Measurements from ENCODE around the gene EPHA3.

EPHA3 gene

GRCh38 chr3:89234620-89235019 lies 127.2 kb downstream of the EPHA3 start:
- DNase-seq = no peak

- DNase-seq = no peak
Observed at GRCh38 chr3:89238846-89239245, 131.4 kb downstream of the EPHA3 start.

- no peak for DNase-seq
Observed at GRCh38 chr3:89239774-89240173, 132.4 kb downstream of the EPHA3 start.

DNA sequence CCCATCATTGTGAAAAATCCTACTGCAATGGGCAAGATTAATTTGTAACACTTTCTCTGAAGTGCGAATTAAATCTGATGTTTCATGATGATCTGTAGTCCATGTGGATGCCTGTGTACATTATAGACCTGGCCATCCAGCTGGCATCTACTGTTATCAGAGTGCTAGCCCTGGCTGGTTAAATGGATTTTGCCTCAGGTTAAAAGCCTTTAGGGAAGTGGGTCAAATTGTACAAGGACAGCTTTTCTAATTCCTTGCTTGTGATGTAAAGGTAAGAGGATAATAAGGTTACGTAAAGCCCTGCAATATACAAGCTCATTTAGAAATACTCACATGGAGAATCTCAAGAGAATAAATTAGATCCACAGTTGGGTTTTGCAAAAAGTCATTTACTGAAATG lies 138.2 kb downstream of the EPHA3 start:
- DNase-seq = no peak

GRCh38 chr3:89246326-89246725 lies 138.9 kb downstream of the EPHA3 start:
- DNase-seq = no peak

DNA sequence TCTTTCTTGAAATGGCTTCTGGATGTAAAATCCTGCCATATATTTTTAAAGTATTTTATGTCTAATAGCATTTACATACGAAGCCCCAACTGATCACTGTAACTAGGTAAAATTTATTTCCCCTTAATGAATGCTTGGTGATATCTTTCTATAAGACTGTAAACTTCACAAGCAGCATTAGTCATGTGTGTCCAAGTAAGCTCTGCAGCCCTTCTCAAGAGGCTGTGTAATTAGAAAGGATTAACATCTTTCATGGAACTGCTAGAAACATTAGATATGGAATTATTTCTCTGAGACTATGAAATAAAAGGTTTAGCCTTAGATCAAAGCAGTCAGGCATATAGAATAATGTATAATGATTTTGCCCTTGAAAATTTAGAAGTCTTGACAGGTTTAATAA lies 143.3 kb downstream of the EPHA3 start:
- DNase-seq = no peak

GRCh38 chr3:89252016-89252415 lies 144.6 kb downstream of the EPHA3 start:
- no peak for DNase-seq

GRCh38 chr3:89252860-89253259 lies 145.4 kb downstream of the EPHA3 start:
- DNase-seq = no peak

- DNase-seq = no peak
Observed at GRCh38 chr3:89256395-89256794, 149.0 kb downstream of the EPHA3 start.

DNA sequence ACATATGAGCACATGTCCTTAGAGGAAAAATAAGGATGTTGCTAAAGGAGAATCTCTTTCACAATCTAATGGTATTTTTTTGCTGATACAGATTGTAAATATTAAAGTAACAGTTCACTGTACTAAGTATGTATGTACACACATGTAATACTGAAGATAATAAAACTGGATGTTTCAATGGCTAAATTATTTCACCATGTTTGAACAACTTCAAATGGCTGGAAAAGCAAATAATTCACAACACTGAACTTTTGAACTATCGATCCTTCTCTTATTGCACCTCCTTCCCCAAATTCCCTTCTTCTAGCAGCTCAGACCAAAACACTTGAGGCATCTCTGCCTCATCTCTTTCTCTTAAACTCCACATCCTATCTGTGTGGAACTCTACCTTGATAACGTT lies 149.5 kb downstream of the EPHA3 start:
- DNase-seq = no peak

DNA sequence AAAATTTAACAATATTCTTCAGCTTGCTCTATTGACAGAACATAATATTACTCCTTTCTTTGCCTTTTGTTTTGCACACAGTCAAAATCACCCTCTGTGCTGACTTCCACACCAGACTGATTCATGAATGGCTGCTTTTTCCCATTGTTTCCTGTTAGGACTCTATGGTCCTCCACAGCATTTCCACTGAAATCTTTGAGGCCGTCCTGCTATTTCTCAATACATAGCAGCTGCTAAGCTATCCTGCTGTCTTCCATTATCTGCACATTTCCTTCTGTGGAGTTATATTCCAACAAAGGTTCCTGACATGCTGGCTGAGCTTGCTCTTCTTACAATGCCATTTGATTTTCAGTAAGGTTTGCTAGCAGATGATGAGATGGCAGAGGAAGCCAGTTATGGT lies 153.3 kb downstream of the EPHA3 start:
- no peak for DNase-seq

GRCh38 chr3:89261673-89262072 lies 154.3 kb downstream of the EPHA3 start:
- no peak for DNase-seq

DNA sequence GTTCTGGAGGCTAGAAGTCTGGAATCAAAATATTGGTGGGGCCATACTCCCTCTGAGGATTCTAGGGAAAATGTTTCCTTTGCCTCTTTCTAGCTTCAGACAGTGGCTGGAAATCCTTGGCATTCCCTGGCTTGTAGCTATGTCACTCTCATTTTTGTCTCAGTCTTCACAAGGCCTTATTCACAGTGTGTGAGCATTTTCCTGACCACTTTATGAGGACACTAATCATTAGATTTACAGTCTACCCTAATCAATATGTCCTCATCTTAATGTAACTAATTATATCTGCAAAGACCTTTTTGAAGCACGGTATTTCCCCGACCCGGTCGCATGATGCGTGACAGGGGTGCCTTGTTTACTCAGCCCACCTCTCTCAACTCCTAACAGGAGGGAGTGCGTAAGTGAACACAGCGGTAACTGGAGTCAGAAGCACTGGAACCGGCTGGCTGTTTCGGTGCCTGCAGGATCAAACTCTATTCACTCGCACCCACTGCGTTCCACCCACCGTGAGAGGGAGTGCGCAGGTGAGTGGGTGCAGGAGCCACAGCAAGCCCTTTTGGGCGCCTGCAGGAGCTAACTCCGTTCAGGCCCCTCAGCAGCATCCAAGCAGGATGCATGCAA lies 155.0 kb downstream of the EPHA3 start:
- DNase-seq = no peak

DNA sequence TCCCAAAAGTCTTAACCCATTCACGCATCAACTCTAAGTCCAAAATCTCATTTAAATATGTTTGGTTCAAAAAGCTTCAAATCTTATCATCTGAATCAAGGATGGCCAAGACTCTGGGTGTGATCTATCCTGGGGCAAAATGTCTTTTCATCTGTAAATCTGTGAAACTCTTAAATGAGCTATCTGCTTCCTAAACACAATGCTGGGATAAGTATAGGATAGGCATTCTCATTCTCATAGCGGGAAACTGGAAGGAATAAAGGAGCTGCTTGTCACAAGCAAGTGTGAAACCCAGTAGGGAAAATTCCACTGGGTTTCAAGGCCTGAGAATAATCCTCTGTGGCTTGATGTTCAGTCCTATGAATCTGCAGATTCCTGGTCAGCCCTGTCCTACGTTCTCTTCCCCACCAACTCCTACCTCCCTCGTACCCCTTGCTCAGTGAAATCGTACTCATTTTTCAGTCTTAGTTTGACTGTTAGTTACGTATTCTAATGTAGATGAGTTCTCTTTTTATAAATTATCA lies 156.7 kb downstream of the EPHA3 start:
- no peak for DNase-seq

- no peak for DNase-seq
Observed at GRCh38 chr3:89266074-89266473, 158.7 kb downstream of the EPHA3 start.

- no peak for DNase-seq
Observed at GRCh38 chr3:89268059-89268458, 160.6 kb downstream of the EPHA3 start.

- no peak for DNase-seq
Observed at GRCh38 chr3:89270201-89270600, 162.8 kb downstream of the EPHA3 start.

DNA sequence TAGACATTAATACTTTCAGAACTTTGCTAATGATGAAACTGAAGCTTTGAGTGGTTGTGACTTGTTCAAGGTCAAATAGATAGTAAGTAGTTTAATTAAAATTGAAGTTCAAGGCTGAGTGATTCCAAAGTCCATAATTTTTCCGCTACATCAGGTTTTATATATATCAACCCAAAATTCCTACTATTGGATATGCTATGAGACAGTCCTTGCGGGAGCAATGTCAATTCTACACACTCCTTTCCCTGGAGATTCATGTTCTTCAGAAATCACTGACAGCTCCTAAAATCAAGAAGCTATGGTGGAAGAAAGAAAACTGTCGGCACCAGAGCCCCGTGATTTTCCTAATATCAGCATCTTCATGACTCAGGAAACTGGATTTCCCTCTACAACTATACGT lies 167.6 kb downstream of the EPHA3 start:
- no peak for DNase-seq

- no peak for DNase-seq
Observed at GRCh38 chr3:89276116-89276515, 168.7 kb downstream of the EPHA3 start.

- no peak for DNase-seq
Observed at GRCh38 chr3:89278302-89279025, 171.0 kb downstream of the EPHA3 start.

GRCh38 chr3:89280301-89280700 lies 172.9 kb downstream of the EPHA3 start:
- no peak for DNase-seq

DNA sequence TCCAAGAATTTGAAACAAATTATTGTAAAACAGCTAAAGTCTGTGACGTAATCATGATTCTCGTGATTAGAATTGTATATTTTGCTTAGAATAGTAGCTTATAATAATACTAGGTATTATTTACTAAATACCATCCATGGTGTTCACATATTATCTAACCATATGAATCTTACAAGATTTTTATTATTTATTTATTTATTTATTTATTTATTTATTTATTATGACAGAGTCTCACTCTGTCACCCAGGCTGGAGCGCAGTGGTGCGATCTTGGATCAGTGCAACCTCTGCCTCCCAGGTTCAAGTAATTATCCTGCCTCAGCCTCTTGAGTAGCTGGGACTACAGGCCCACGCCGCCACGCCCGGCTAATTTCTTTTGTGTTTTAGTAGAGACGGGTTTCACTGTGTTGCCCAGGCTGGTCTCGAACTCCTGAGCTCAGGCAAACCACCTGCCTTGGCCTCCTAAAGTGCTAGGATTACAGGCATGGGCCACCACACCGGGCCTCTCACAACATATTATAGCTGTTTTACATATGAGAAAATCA lies 173.5 kb downstream of the EPHA3 start:
- no peak for DNase-seq

DNA sequence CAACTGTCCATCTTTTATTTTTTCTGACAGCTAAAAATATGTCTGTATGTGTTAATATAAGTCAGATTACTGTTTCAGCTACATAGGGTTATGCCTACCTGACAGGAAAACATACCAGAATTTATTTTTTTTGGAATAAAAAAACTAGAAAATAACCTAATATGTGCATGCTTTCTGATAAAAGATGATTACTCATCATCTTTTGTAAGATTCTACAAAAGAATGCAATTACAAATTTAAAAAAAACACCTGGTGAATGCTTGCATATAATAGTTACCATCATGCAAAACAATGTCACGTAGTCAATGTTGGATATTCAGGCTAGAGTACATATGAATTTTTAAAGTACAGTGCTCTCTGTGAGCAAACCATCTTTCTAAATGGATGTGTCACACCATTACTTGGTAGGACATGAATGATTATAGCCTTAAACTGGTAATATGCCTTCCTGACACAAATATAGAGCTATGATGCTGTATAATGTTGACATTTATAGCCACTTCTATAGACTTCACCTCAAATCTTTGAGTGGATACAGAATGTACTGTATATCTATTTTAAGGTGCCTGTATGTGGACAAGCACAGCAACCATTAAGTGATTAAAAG lies 180.6 kb downstream of the EPHA3 start:
- DNase-seq = no peak

All from NCI-H774 (cell line).